Measurements from ENCODE around the gene NAXD.

The NAXD gene

GRCh38 chr13:110685305-110686020 lies 70.1 kb downstream of the NAXD start:
- H3K27ac ChIP-seq, result no peak overlapping the region
- CTCF ChIA-PET, result interaction anchor here (0.6 to 0.7 kb wide), 2 partner anchors 199 to 951 kb away, joined by 3 to 5 read pairs; no protein-coding TSS in a partner anchor
- TF ChIP-seq CTCF (conservative IDR thresholded peaks at IDR 0.05; ENCODE audit: low read depth), result no peak
- DNase-seq (ENCODE audit: low spot score), result no peak
- POLR2A ChIA-PET (ENCODE audit: low non-redundant PET), result no interaction called here

- no peak for TF ChIP-seq CTCF (conservative IDR thresholded peaks at IDR 0.05; ENCODE audit: low read depth)
- DNase-seq (ENCODE audit: low spot score), result no peak
- ChIA-PET CTCF (no interaction called here), POLR2A (ENCODE audit: low non-redundant PET) (no interaction called here)
- no peak overlapping the region for H3K27ac ChIP-seq
Measured at GRCh38 chr13:110687736-110688135, 72.4 kb downstream of the NAXD start.

GRCh38 chr13:110689041-110689440 lies 73.7 kb downstream of the NAXD start:
- CTCF ChIA-PET, result interaction anchor here (0.7 kb wide), 1 partner anchor 15 kb away, joined by 3 read pairs; no protein-coding TSS in a partner anchor
- no peak for TF ChIP-seq CTCF (conservative IDR thresholded peaks at IDR 0.05; ENCODE audit: low read depth)
- no peak for DNase-seq (ENCODE audit: low spot score)
- no peak overlapping the region; the same call in 1 of the 2 replicates for H3K27ac ChIP-seq
- POLR2A ChIA-PET (ENCODE audit: low non-redundant PET), result no interaction called here
